Muscle of leg (tissue), 11 donors: ENCODE measurements around the gene SF3A1. TPM values are rescaled to one million over a fixed set of nuclear protein-coding genes. Genes with fewer than 3 reads are reported as not detected.

ENCODE experiments used
- DNase-seq: peaks from one replicate; pipeline ENCODE4 v3.0.0; 2013
- H3K27ac ChIP-seq: one replicate; pipeline ENCODE4 v1.5.1; 2013; ENCODE audit warnings: mild to moderate bottlenecking, low read length, control low read depth
- H3K27me3 ChIP-seq: one replicate; pipeline ENCODE4 v1.6.1; 2013; ENCODE audit warnings: low read length; ENCODE audit not compliant: control insufficient read depth, insufficient read depth
- H3K36me3 ChIP-seq: one replicate; pipeline ENCODE4 v1.6.1; 2013; ENCODE audit warnings: low read length; ENCODE audit not compliant: control insufficient read depth, insufficient read depth
- H3K4me1 ChIP-seq: one replicate; pipeline ENCODE4 v1.6.1; 2013; ENCODE audit warnings: low read length; ENCODE audit not compliant: control insufficient read depth, insufficient read depth
- H3K4me3 ChIP-seq: one replicate; pipeline ENCODE4 v1.5.1; 2013; ENCODE audit warnings: low read length, control low read depth
- H3K9me3 ChIP-seq: replicated peaks from 2 replicates; pipeline ENCODE4 v1.6.1; 2013; ENCODE audit warnings: low read depth, low read length; ENCODE audit not compliant: control insufficient read depth
- WGBS: methylation state at CpG from one replicate; pipeline ENCODE4 v1.1.5; 2013; ENCODE audit warnings: missing lambda C conversion rate; ENCODE audit not compliant: insufficient coverage; 5-methylcytosine and 5-hydroxymethylcytosine counted together
- polyA plus RNA-seq, 8 donors: library from polyadenylated mRNA; unstranded; fragments of 120-200 nt; gene quantifications; one replicate each; pipeline versions ENCODE4 v1.2.1 to v1.2.3, GENCODE V29; 2013; ENCODE audit warnings: inconsistent platforms in 1 of 8, low replicate concordance in 1 of 8; ENCODE audit not compliant: insufficient read length in 8 of 8, insufficient read depth in 1 of 8
- total RNA-seq: library from RNA; stranded (reverse); fragments of 120-200 nt; gene quantifications from one replicate; pipeline ENCODE4 v1.2.4, GENCODE V29; 2013

Gene SF3A1
- total and polyA plus RNA-seq, 9 donors, result 23.8 to 110 (median 78.0) TPM

DNA sequence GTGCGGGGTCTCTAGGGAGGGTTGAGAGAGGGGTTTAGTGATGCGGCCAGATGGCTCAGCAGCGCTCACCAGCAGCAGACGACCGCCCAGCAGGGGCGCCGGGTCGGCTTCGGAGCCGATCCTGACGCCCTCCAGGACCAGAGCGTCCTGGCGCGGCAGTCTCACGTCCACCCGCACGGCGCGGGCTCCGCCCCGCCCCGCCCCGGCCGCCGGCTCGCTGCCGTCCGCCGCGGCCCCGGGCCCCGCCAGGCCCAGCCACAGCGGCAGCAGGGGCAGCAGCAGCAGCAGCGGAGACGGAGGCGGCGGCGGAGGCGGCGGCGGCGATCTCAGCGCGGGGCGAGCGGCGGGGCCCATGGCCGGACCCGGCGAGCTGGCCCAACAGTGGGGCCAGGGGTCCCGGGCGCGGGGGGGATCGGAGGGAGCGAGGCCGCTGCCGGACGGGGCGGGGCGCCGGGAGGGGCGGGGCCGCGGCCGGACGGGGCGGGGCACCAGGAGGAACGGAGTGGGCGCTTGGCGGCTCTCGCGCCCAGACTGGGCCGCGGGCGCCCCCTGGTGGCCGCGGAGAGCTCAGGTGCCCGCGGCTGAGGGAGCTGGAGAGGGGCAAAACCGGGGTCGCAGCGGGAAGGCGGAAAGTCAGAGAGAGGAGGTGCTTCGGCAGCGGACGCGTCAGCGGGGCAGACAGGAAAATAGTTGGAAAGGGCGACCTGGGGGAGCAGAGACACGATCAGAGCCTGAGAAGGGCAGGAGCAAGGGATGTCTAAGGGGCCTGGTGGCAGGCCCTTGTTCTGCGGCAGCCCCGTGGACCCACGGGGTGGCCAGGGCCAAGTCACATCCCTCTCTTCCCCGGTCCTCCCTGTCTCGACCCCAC is 30.5 kb upstream of the SF3A1 start, which contains the start of gene RNF215:
Gene RNF215 (minus strand): TSS at position 452 of the 868 bp plus-strand sequence. CDS start 98 bp downstream, at position 354.
- H3K4me1 ChIP-seq, result peaks cover 11% of the 10 kb centered on the region
- H3K36me3 ChIP-seq, result peaks cover 15% of the 10 kb centered on the region
- peak within 1 kb of the TSS; percentile 51 for H3K27ac ChIP-seq
- H3K9me3 ChIP-seq, result peaks cover 6% of the 10 kb centered on the region
- no peaks in the 10 kb centered on the region for H3K27me3 ChIP-seq
- WGBS, result under 1% methylated on average over 90 of the region's 95 CpGs
- H3K4me3 ChIP-seq, result peak within 1 kb of the TSS; percentile 61
- peak; percentile 93 for DNase-seq

DNA sequence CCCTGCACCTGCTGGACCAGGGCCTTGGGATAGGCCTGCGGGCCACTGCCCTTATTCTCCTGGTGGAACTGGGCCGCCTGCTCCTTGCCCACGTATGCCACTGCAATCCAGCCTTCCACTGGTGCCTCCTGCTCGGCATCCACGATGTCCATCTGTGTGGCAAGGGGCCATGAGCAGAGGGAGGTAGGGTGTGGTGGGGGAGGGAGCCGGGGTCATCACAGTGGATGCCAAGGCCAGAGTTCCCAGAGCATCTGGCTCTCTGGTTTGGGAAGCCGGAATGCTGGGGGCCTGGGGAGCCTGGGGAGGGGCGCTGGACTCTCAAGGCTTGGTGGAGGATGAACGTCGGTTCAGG is 29.9 kb upstream of the SF3A1 start:
- Histone ChIP-seq H3K4me3 (peak overlapping the region; percentile 61), H3K27me3 (no peaks in the 10 kb centered on the region), H3K36me3 (peaks cover 18% of the 10 kb centered on the region), H3K4me1 (peaks cover 11% of the 10 kb centered on the region), H3K27ac (peak overlapping the region; percentile 51), H3K9me3 (peaks cover 6% of the 10 kb centered on the region)
- WGBS, result 3% methylated on average over 6 of the region's 10 CpGs
- DNase-seq, result no peak

DNA sequence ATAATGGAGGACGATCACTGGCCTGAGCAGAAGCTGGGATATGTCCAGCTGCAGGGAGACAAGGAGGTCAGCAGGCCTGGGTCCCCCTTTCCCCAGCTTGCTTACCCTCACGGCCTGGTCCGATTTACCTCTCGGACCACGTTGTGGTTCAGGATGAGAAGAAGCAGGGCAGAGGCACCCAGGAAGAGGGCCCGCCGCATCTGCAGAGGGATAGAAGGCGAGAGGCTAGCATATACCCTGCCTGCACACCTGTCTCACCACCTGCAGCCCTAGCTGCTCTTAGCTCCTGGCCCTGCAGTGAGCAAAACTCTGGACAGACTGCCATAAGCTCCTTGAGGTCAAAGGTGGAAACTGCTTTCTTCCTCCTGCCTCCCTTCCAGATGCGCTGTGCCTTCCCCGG is 29.2 kb upstream of the SF3A1 start:
- no peak overlapping the region for H3K27ac ChIP-seq
- no peak overlapping the region for H3K4me3 ChIP-seq
- peaks cover 11% of the 10 kb centered on the region for H3K4me1 ChIP-seq
- peaks cover 3% of the 10 kb centered on the region for H3K9me3 ChIP-seq
- peaks cover 23% of the 10 kb centered on the region for H3K36me3 ChIP-seq
- DNase-seq, result no peak
- 91% methylated on average over 6 of the region's 10 CpGs for WGBS
- no peaks in the 10 kb centered on the region for H3K27me3 ChIP-seq

DNA sequence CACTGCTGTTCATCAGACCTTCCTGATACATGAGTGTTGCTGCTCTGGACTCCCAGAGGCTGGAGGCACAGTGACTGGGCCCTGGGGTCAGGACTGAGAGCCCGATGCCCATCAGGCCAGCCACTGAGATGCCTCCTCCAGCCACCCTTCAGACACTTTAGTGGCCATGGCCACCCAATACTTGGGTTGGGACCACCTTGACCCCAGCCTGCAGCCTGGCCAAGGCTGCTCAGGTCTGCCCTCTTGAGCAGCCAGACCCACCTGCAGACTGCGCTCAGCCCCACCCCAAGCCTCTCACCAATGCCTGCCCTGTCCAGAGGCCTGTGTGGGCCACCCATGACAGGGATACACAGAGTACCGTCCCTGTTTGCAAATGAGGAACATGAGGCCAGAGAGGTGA is 26.4 kb upstream of the SF3A1 start:
- Histone ChIP-seq H3K36me3 (peaks cover 39% of the 10 kb centered on the region), H3K9me3 (no peaks in the 10 kb centered on the region), H3K4me3 (no peak overlapping the region), H3K27ac (no peak overlapping the region), H3K27me3 (no peaks in the 10 kb centered on the region), H3K4me1 (peaks cover 11% of the 10 kb centered on the region)
- DNase-seq, result no peak
- WGBS, result 85% methylated on average over 2 of the region's 3 CpGs

DNA sequence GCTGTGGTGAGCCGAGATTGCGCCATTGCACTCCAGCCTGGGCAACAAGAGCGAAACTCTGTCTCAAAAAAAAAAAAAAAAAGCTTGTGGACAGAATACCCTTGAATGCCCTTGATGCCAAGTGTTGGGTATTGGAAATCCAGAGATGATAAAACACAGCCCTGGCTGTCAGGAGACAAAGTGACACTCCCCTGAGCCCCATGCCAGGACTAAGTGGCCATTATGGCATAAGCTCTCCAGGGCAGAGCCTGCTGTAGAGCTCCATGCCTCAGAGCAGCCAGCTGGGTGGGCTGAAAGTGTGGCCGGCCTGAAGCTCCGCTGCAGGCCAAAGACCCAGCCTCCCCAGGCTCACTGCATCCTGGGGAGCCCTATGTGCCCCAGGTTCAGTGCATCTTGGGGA is 25.6 kb upstream of the SF3A1 start:
- Histone ChIP-seq H3K4me1 (peaks cover 7% of the 10 kb centered on the region), H3K36me3 (peaks cover 46% of the 10 kb centered on the region), H3K27me3 (no peaks in the 10 kb centered on the region), H3K4me3 (no peak overlapping the region), H3K27ac (no peak overlapping the region), H3K9me3 (no peaks in the 10 kb centered on the region)
- WGBS, result 93% methylated on average over 4 of the region's 5 CpGs
- no peak for DNase-seq

DNA sequence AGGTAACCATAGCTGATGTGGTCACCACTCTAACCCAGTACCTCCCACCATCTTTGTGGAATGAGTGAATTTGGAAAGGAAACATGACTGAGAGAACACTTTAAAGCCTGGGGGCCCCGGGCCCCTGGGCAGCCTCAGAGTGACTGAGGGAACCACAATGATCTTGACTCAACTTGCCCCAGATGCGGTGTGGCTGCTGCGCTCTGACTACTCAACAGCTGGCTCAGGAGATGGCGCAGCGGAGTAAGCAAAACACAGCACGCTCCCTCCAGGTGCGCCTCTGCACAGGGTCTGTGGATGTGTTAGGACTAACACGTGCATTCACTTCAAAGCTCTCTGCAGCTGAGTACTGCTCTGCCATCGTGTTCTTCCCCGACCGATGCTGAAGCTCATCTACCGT is 24.6 kb upstream of the SF3A1 start:
- peaks cover 51% of the 10 kb centered on the region for H3K36me3 ChIP-seq
- H3K9me3 ChIP-seq, result no peaks in the 10 kb centered on the region
- no peaks in the 10 kb centered on the region for H3K27me3 ChIP-seq
- no peak overlapping the region for H3K27ac ChIP-seq
- no peak overlapping the region for H3K4me3 ChIP-seq
- 88% methylated on average over 10 of the region's 12 CpGs for WGBS
- no peak for DNase-seq
- peaks cover 2% of the 10 kb centered on the region for H3K4me1 ChIP-seq

DNA sequence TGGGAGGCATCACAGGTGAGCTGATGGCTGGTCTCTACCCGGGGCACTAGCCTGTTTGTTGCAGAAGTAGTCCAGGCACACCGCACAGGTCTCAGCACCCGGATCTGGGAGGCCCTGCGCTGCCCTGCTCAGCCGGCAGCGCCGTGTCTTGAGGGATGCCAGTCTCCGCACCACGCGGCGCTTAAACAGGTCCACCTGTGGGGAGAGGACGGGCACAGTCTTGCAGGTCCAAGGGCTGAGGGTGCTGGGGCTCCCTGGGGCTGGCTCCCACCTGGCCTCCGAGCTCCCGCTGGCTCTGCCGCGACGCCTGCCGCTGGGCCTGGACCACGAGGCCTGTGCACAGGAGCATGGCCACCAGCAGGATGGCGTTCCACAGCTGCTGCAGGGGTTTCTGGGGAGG is 23.3 kb upstream of the SF3A1 start:
- no peak for DNase-seq
- H3K36me3 ChIP-seq, result peaks cover 51% of the 10 kb centered on the region
- 96% methylated on average over 13 of the region's 20 CpGs for WGBS

DNA sequence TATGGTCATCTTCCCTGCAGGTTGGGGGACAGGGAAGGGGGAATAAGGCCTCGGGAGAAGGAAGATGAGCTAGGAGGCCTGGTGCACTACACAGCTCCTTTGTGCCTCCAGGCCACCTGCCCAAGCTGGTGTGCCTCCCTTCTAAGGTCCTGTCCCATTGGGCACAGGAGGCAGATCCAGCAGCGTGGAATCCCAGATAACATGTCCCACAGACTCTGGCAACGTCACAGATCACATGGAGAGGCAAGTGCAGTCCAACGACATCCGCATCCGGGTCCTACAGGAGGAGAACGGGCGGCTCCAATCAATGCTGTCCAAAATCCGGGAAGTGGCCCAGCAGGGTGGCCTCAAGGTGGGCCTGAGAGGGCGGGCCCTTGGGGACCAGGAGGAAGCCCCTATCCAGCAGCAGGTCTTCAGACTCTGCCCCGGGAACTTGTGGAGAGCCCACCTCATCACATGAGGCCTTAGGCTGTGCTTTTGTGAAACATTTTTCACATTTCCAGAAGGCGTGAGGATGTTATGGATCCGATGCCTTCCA is 18.7 kb upstream of the SF3A1 start:
- no peaks in the 10 kb centered on the region for H3K9me3 ChIP-seq
- H3K27ac ChIP-seq, result no peak overlapping the region
- WGBS, result 87% methylated on average over 12 of the region's 13 CpGs
- DNase-seq, result no peak
- no peaks in the 10 kb centered on the region for H3K27me3 ChIP-seq
- no peak overlapping the region for H3K4me3 ChIP-seq
- H3K4me1 ChIP-seq, result peaks cover 9% of the 10 kb centered on the region
- peaks cover 26% of the 10 kb centered on the region for H3K36me3 ChIP-seq

More for the DNA sequence above, 23.3 kb upstream of the SF3A1 start:
- no peak overlapping the region for H3K4me3 ChIP-seq
- no peaks in the 10 kb centered on the region for H3K4me1 ChIP-seq
- no peak overlapping the region for H3K27ac ChIP-seq
- no peaks in the 10 kb centered on the region for H3K27me3 ChIP-seq
- no peaks in the 10 kb centered on the region for H3K9me3 ChIP-seq

DNA sequence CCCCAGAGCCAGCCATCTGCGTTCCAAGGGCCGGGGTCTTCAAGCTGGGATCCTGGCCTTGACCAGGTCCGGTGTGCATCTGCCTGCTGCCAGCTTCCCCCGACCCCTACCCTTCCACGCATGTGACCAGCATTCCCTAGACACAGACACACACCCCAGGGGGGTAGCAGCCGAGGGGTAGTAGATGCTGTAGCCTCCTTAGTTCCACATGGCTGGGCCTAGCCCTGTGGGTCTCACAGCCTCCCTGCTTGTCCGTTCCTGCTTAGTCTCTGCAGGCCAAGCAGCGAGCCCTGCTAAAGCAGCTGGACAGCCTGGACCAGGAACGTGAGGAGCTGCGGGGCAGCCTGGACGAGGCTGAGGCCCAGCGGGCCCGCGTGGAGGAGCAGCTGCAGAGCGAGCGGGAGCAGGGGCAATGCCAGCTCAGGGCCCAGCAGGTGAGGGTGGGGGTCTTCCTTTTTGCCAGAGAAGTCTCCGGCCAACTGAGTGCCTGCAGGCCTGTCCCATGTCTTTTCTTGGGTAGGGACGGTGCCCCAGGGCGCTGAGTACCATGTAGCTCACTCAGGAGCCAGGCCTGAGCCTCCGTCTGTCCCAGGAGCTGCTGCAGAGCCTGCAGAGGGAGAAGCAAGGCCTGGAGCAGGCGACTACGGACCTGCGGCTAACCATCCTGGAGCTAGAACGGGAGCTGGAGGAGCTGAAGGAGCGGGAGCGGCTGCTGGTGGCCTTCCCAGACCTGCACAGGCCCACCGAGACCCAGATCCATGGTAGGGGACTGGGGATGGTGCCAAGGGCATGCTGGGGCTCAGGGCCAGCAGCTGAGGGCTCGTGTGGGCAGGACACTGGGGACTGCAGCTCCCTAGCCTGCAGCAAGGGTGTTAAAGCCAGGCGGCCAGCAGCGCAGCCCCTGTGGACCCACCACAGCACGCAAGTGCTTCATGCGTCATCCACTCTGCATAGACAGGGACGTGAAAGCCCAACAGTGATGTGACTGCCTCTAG is 16.9 kb upstream of the SF3A1 start:
- WGBS, result 67% methylated on average over 29 of the region's 33 CpGs
- H3K4me1 ChIP-seq, result peaks cover 12% of the 10 kb centered on the region
- peaks cover 12% of the 10 kb centered on the region for H3K36me3 ChIP-seq
- no peak overlapping the region for H3K4me3 ChIP-seq
- no peaks in the 10 kb centered on the region for H3K9me3 ChIP-seq
- H3K27ac ChIP-seq, result no peak overlapping the region
- no peak for DNase-seq
- H3K27me3 ChIP-seq, result no peaks in the 10 kb centered on the region

DNA sequence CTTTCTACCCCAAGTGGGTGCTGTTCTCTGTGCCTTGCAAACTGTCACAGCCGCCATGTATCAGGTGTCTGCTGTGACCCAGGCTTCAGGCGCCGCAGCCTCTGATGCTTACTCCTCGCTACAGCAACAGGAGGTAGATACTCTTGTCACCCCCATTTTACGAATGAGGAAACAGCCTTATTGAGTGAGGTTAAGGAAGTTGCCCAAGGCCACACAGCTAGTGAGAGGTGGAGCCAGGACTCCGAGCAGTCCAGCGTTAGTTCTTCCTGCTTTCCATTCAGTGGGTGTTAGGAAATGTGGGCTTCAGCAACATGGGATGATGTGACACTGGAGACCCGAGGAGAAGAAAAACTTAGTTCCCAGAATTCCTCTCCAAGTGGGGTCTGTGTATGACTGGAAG is 16.2 kb upstream of the SF3A1 start:
- H3K4me1 ChIP-seq, result peaks cover 12% of the 10 kb centered on the region
- WGBS, result 40% methylated on average over 2 of the region's 8 CpGs
- H3K27me3 ChIP-seq, result no peaks in the 10 kb centered on the region
- peaks cover 10% of the 10 kb centered on the region for H3K36me3 ChIP-seq
- H3K4me3 ChIP-seq, result no peak overlapping the region
- H3K27ac ChIP-seq, result no peak overlapping the region
- DNase-seq, result no peak
- no peaks in the 10 kb centered on the region for H3K9me3 ChIP-seq
